Stimulated activated CD8-positive, alpha-beta memory T cell treated with anti-CD3 and anti-CD28 coated beads, Interleukin-7, amount 100 ng/mL, for 48 hours (primary cell): ENCODE data around the gene DSC3.
"Not testable (repeated sequence)": the region's sequence is repeated elsewhere in the genome, so short reads cannot be mapped to it uniquely, and the experiment has no call there.

Source experiments
- DNase-seq, 2 donors: peaks; one replicate each; pipeline ENCODE4 v3.0.0-alpha.2; 2020; ENCODE audit warnings: low read depth in 1 of 2; ENCODE audit errors: extremely low read depth in 1 of 2

Gene DSC3

GRCh38 chr18:30978091-30978490 lies 64.5 kb downstream of the DSC3 start:
- DNase-seq = not testable (repeated sequence)

- no peak for DNase-seq
Measured at GRCh38 chr18:30971338-30971956, 71.1 kb downstream of the DSC3 start.

- no peak for DNase-seq
Measured at GRCh38 chr18:30970196-30970816, 72.2 kb downstream of the DSC3 start.

GRCh38 chr18:30969670-30970170 lies 72.8 kb downstream of the DSC3 start:
- no peak for DNase-seq

GRCh38 chr18:30967701-30968100 lies 74.8 kb downstream of the DSC3 start:
- DNase-seq = no peak

- DNase-seq = no peak
Measured at GRCh38 chr18:30965237-30965636, 77.3 kb downstream of the DSC3 start.

GRCh38 chr18:30960661-30961060 lies 81.9 kb downstream of the DSC3 start:
- DNase-seq = no peak

- DNase-seq = no peak
Measured at GRCh38 chr18:30957066-30957465, 85.5 kb downstream of the DSC3 start.

GRCh38 chr18:30954262-30954661 lies 88.3 kb downstream of the DSC3 start:
- DNase-seq = no peak

GRCh38 chr18:30945761-30946160 lies 96.8 kb downstream of the DSC3 start:
- DNase-seq = no peak

- DNase-seq = no peak
Measured at GRCh38 chr18:30944773-30945417, 97.6 kb downstream of the DSC3 start.

GRCh38 chr18:30940952-30941539 lies 101.5 kb downstream of the DSC3 start:
- DNase-seq = no peak
